ENCODE results near the gene ILKAP. TPM values are rescaled to one million over a fixed set of nuclear protein-coding genes. Genes with fewer than 3 reads are reported as not detected.

Gene ILKAP
- total RNA-seq, 1 experiment from 2014 or later, result 41.5 TPM

- H3K36me3 Mint-ChIP-seq (ENCODE audit: insufficient read depth in 1 of 3, low read depth in 3 of 3), result no peaks in the 10 kb centered on the region
- no peak overlapping the region for H3K27ac Mint-ChIP-seq
- no peak overlapping the region for H3K23ac ChIP-seq (ENCODE audit: insufficient read length, low read depth, low read length)
- no peak overlapping the region for H2BK12ac ChIP-seq (ENCODE audit: insufficient read length, low read depth, low read length)
- no peaks in the 10 kb centered on the region for H3K23me2 ChIP-seq (ENCODE audit: insufficient read length, low read depth, low read length, poor library complexity, severe bottlenecking)
- H3K27me3 Mint-ChIP-seq (ENCODE audit: low read depth), result no peaks in the 10 kb centered on the region; the same call in 1 of the 2 replicates
- no peak overlapping the region for H3K18ac ChIP-seq (ENCODE audit: insufficient read length, low read depth, low read length)
- H4K5ac ChIP-seq (ENCODE audit: insufficient read length, low read depth, low read length), result no peak overlapping the region
- no peak overlapping the region for H2AFZ ChIP-seq (ENCODE audit: low read length)
- H2BK15ac ChIP-seq (ENCODE audit: low read depth, low read length), result no peak overlapping the region
- H3K4me1 ChIP-seq (ENCODE audit: insufficient read depth, low read length), result no peaks in the 10 kb centered on the region
- no peak overlapping the region for H3K14ac ChIP-seq (ENCODE audit: insufficient read depth, low read length)
- H2BK120ac ChIP-seq (ENCODE audit: low read depth, low read length, poor library complexity, severe bottlenecking), result no peak overlapping the region
- no peak overlapping the region for H3K4me3 Mint-ChIP-seq
- no peak overlapping the region for H4K91ac ChIP-seq (ENCODE audit: insufficient read length, low read depth, low read length)
- H3K9me3 Mint-ChIP-seq, result no peaks in the 10 kb centered on the region
- H3T11ph ChIP-seq (ENCODE audit: low read length), result no peak overlapping the region
- TF ChIP-seq CTCF (conservative IDR thresholded peaks at IDR 0.05), result no peak
- no peak overlapping the region for H2BK5ac ChIP-seq (ENCODE audit: insufficient read length, low read length)
- no peak overlapping the region for H3K4ac ChIP-seq (ENCODE audit: low read depth, low read length)
- H3K27ac ChIP-seq (ENCODE audit: insufficient read length, low read depth, low read length), result no peak overlapping the region
- no CpG with 5 or more reads among the region's 12 CpGs for WGBS (ENCODE audit: extremely low coverage, insufficient read length, low lambda C conversion rate)
- no peak for DNase-seq
- no peak overlapping the region for H3K9ac ChIP-seq (ENCODE audit: extremely low read depth, insufficient read length, low read length)
- H3K27me3 ChIP-seq (ENCODE audit: insufficient read depth, low read length), result no peaks in the 10 kb centered on the region
- no peaks in the 10 kb centered on the region for H3K79me2 ChIP-seq (ENCODE audit: insufficient read depth, low read length)
- no peak overlapping the region for H2AK5ac ChIP-seq (ENCODE audit: insufficient read length, low read length)
- no peak overlapping the region for H2BK20ac ChIP-seq (ENCODE audit: low read depth, low read length, poor library complexity, severe bottlenecking)
- no peak overlapping the region for H3K4me2 ChIP-seq (ENCODE audit: insufficient read depth, insufficient read length, low read length)
- no peak overlapping the region for H4K8ac ChIP-seq (replicated peaks; ENCODE audit: insufficient read length, low read depth, low read length)
- no peaks in the 10 kb centered on the region for H3K4me1 Mint-ChIP-seq
- no peak overlapping the region for H3K56ac ChIP-seq (ENCODE audit: insufficient read length, low read depth, low read length)
- peaks cover 2% of the 10 kb centered on the region for H4K20me1 ChIP-seq (ENCODE audit: control insufficient read depth, insufficient read depth, insufficient read length)
- no peaks in the 10 kb centered on the region for H3K9me3 ChIP-seq (ENCODE audit: control insufficient read depth, low read depth, low read length)
- no peaks in the 10 kb centered on the region for H3K79me1 ChIP-seq (ENCODE audit: insufficient read depth, low read depth, low read length, poor library complexity, severe bottlenecking)
Measured at GRCh38 chr2:238145851-238146250, 57.6 kb downstream of the ILKAP start.

Measured in H9 (cell line).